HepG2 (cell line): Measurements from ENCODE around the gene GLB1L. TPM values are rescaled to one million over a fixed set of nuclear protein-coding genes. Genes with fewer than 3 reads are reported as not detected.

ENCODE experiments used
- AGO1 ChIP-seq: fragments of 200-400 bp; formaldehyde crosslinking; IDR thresholded peaks from 2 replicates; pipeline ENCODE4 v1.6.1; 2017; ENCODE audit warnings: mild to moderate bottlenecking, low read depth, low read length, moderate library complexity; ENCODE audit not compliant: poor library complexity, severe bottlenecking
- ETV6 ChIP-seq: sonication (generic); formaldehyde crosslinking; conservative IDR thresholded peaks from 2 replicates; pipeline ENCODE4 v1.4.0; 2020; ENCODE audit warnings: missing genetic modification reagents
- EZH2 ChIP-seq: conservative IDR thresholded peaks from 2 replicates; pipeline ENCODE4 v1.6.1; 2012; ENCODE audit warnings: mild to moderate bottlenecking, low read depth, low read length, moderate library complexity
- GABPB1 ChIP-seq: IDR thresholded peaks from 2 replicates; pipeline ENCODE4 v1.6.1; 2016; ENCODE audit warnings: mild to moderate bottlenecking, missing genetic modification reagents, moderate library complexity, missing compliant biosample characterization
- GATAD2A ChIP-seq: IDR thresholded peaks from 2 replicates; pipeline ENCODE4 v1.6.1; 2016
- HINFP ChIP-seq: sonication (generic); formaldehyde crosslinking; IDR thresholded peaks from 2 replicates; pipeline ENCODE4 v1.4.0; 2020; ENCODE audit warnings: low read depth, mild to moderate bottlenecking, missing genetic modification reagents
- HOXD1 ChIP-seq: sonication (generic); formaldehyde crosslinking; IDR thresholded peaks from 2 replicates; pipeline ENCODE4 v1.5.0; 2020; ENCODE audit warnings: missing genetic modification reagents
- NFYC ChIP-seq: IDR thresholded peaks from 2 replicates; pipeline ENCODE4 v1.6.1; 2016; ENCODE audit warnings: missing genetic modification reagents, missing compliant biosample characterization
- NONO ChIP-seq, 2 experiments: fragments of 450-650 bp in 1 of 2; sonication (generic) in 1 of 2; formaldehyde crosslinking in 1 of 2; IDR thresholded peaks in 1 of 2; conservative IDR thresholded peaks in 1 of 2; 2 replicates each; pipeline versions ENCODE4 v1.6.1 to v1.8.0; 2017 to 2022; ENCODE audit warnings: mild to moderate bottlenecking in 1 of 2, missing genetic modification reagents in 1 of 2, moderate library complexity in 1 of 2
- NR2F6 ChIP-seq, 2 experiments: IDR thresholded peaks; 2 replicates each; pipeline ENCODE4 v1.6.1; 2016; ENCODE audit warnings: antibody characterized with exemption in 1 of 2, mild to moderate bottlenecking in 1 of 2
- PAXIP1 ChIP-seq: sonication (generic); formaldehyde crosslinking; conservative IDR thresholded peaks from 2 replicates; pipeline ENCODE4 v1.4.0; 2020; ENCODE audit warnings: mild to moderate bottlenecking, missing genetic modification reagents, moderate library complexity
- RNF2 ChIP-seq: fragments of 450-650 bp; conservative IDR thresholded peaks from 2 replicates; pipeline ENCODE4 v1.6.1; 2016; ENCODE audit warnings: low read depth
- SAP130 ChIP-seq: IDR thresholded peaks from 2 replicates; pipeline ENCODE4 v1.6.1; 2016; ENCODE audit warnings: low read depth
- SOX13 ChIP-seq, 3 experiments: fragments of 450-650 bp in 1 of 3; sonication (generic) in 1 of 3; formaldehyde crosslinking in 1 of 3; IDR thresholded peaks in 2 of 3; conservative IDR thresholded peaks in 1 of 3; 2 replicates each; pipeline versions ENCODE4 v1.5.0 to v1.6.1; 2016 to 2020; ENCODE audit warnings: antibody characterized with exemption in 1 of 3, mild to moderate bottlenecking in 1 of 3, missing compliant biosample characterization in 1 of 3, missing genetic modification reagents in 1 of 3, moderate library complexity in 1 of 3
- TOPORS ChIP-seq: sonication (generic); formaldehyde crosslinking; IDR thresholded peaks from 2 replicates; pipeline ENCODE4 v1.8.0; 2023; ENCODE audit warnings: mild to moderate bottlenecking, missing genetic modification reagents
- ZNF264 ChIP-seq: sonication (generic); formaldehyde crosslinking; IDR thresholded peaks from 2 replicates; pipeline ENCODE4 v1.4.0; 2020; ENCODE audit warnings: missing genetic modification reagents
- ZNF275 ChIP-seq: sonication (generic); formaldehyde crosslinking; IDR thresholded peaks from 2 replicates; pipeline ENCODE4 v1.8.0; 2022; ENCODE audit warnings: missing genetic modification reagents, mild to moderate bottlenecking, inconsistent platforms, borderline replicate concordance
- ZNF350 ChIP-seq: sonication (generic); formaldehyde crosslinking; IDR thresholded peaks from 2 replicates; pipeline ENCODE4 v1.4.0; 2020; ENCODE audit warnings: mild to moderate bottlenecking, low read depth, missing genetic modification reagents, borderline replicate concordance
- ZNF501 ChIP-seq: sonication (generic); formaldehyde crosslinking; IDR thresholded peaks from 2 replicates; pipeline ENCODE4 v1.5.1; 2020; ENCODE audit warnings: mild to moderate bottlenecking, moderate library complexity, missing genetic modification reagents
- ZNF691 ChIP-seq: sonication (generic); formaldehyde crosslinking; IDR thresholded peaks from 2 replicates; pipeline ENCODE4 v1.4.0; 2020; ENCODE audit warnings: missing genetic modification reagents, low read depth, mild to moderate bottlenecking, borderline replicate concordance
- polyA plus RNA-seq, 8 experiments: library from polyadenylated mRNA; depleted of rRNA in 3 of 8; stranded (reverse) in 7 of 8; unstranded in 1 of 8; fragments of >200 nt; fragmentation: Illumina TruSeq in 4 of 8; extraction: Trizol in 4 of 8; gene quantifications; 2 replicates each; pipeline versions ENCODE4 v1.2.1 to v1.2.3, GENCODE V29; 2011 to 2016; ENCODE audit warnings: low read depth in 4 of 8, missing spikeins in 1 of 8, mixed read lengths in 1 of 8; ENCODE audit not compliant: insufficient read depth in 1 of 8
- total RNA-seq, 5 experiments: library from RNA; depleted of rRNA; stranded (reverse); fragments of >200 nt; fragmentation: Illumina TruSeq; extraction: Trizol; gene quantifications; 2 replicates each; pipeline ENCODE4 v1.2.3, GENCODE V29; 2016; ENCODE audit warnings: low read depth in 1 of 5

The GLB1L gene
- total and polyA plus RNA-seq, 2 of the 13 experiments (the other 11 are each of a cell fraction or from before 2014, with no cell fraction given), result 6.8 to 7.3 TPM

GRCh38 chr2:219277703-219278654 is 32.7 kb upstream of the GLB1L start (continued):
- TF ChIP-seq NR2F6 (IDR thresholded peaks at IDR 0.05), result no peak
- TF ChIP-seq NR2F6 (CRISPR knock-in tag; IDR thresholded peaks at IDR 0.05), result peak; percentile 13; the same call in 1 of the 2 replicates
- no peak for TF ChIP-seq SOX13 (IDR thresholded peaks at IDR 0.05)
- TF ChIP-seq SOX13 (CRISPR knock-in tag; conservative IDR thresholded peaks at IDR 0.05 in 1 of 2, IDR thresholded peaks at IDR 0.05 in 1 of 2), result peak in 1 of 2 experiments; percentile 47; a peak in 1 of 4 replicates
- TF ChIP-seq ETV6 (CRISPR knock-in tag), result no peak
- peak; percentile 66 for TF ChIP-seq HINFP (CRISPR knock-in tag)
- TF ChIP-seq TOPORS (CRISPR knock-in tag), result peak; percentile 3; the same call in 1 of the 2 replicates
- peak; percentile 69 for TF ChIP-seq SAP130
- TF ChIP-seq ZNF350 (CRISPR knock-in tag), result peak; percentile 83
- peak; percentile 52; the same call in 1 of the 2 replicates for TF ChIP-seq ZNF691 (CRISPR knock-in tag)
- TF ChIP-seq ZNF275 (CRISPR knock-in tag), result 0 out of 2 replicates have a peak, but pooled peaks have one; percentile 53
- peak; percentile 69; the same call in 1 of the 2 replicates for TF ChIP-seq EZH2
- peak; percentile 56 for TF ChIP-seq NFYC (CRISPR knock-in tag)
- TF ChIP-seq NONO (IDR thresholded peaks at IDR 0.05), result no peak
- 0 out of 2 replicates have a peak, but pooled peaks have one; percentile 21 for TF ChIP-seq NONO (CRISPR knock-in tag; conservative IDR thresholded peaks at IDR 0.05)
- no peak for TF ChIP-seq HOXD1 (CRISPR knock-in tag)
- peak; percentile 23; the same call in 1 of the 2 replicates for TF ChIP-seq PAXIP1 (CRISPR knock-in tag)
- 0 out of 2 replicates have a peak, but pooled peaks have one; percentile 49 for TF ChIP-seq RNF2
- TF ChIP-seq ZNF501, result peak; percentile 65; the same call in 1 of the 2 replicates
- TF ChIP-seq GATAD2A (CRISPR knock-in tag), result peak; percentile 73
- TF ChIP-seq GABPB1 (CRISPR knock-in tag), result peak; percentile 26; the same call in 1 of the 2 replicates
- TF ChIP-seq ZNF264 (CRISPR knock-in tag), result no peak
- no peak for TF ChIP-seq AGO1
